Panc1 (cell line): Measurements from ENCODE around the gene ATXN7L1.

Experiments
- CTCF ChIP-seq: fragments of 450-650 bp; IDR thresholded peaks from 2 replicates; pipeline ENCODE4 v1.5.1; 2017; ENCODE audit warnings: mild to moderate bottlenecking
- POLR2AphosphoS5 ChIP-seq: IDR thresholded peaks from 2 replicates; pipeline ENCODE4 v1.6.1; 2012; ENCODE audit warnings: mild to moderate bottlenecking, low read depth, low read length, moderate library complexity
- TF ChIP-seq, protein P1 (sequence below), 2 experiments: IDR thresholded peaks; 2 replicates each; pipeline ENCODE4 v1.6.1; 2011 to 2012; ENCODE audit warnings: low read depth in 2 of 2, control low read depth in 1 of 2, low read length in 1 of 2, mild to moderate bottlenecking in 1 of 2, moderate library complexity in 1 of 2; ENCODE audit not compliant: insufficient read depth in 1 of 2

DNA sequence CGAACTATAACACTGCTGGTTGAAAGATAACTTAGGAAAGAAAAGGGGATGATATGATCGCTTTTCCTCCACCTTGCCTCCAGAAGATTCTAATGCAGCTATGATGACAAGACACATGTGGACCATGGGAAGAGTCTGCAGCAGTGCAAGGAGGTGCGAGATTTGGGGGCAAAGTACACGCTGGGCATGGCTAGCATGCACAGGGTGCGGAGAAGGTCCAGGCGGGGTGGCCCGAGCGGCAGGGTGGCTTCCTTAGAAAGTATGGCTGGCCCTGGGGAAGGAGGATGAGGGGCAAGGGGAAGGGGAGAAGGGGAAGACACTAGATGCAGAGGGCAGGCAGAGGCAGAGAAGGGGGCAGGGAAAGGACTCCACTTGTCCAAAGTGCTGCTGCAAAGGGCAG is 15.6 kb downstream of the ATXN7L1 start:
- TF ChIP-seq CTCF: no peak
- TF ChIP-seq POLR2AphosphoS5: no peak
- TF ChIP-seq, protein P1, sequence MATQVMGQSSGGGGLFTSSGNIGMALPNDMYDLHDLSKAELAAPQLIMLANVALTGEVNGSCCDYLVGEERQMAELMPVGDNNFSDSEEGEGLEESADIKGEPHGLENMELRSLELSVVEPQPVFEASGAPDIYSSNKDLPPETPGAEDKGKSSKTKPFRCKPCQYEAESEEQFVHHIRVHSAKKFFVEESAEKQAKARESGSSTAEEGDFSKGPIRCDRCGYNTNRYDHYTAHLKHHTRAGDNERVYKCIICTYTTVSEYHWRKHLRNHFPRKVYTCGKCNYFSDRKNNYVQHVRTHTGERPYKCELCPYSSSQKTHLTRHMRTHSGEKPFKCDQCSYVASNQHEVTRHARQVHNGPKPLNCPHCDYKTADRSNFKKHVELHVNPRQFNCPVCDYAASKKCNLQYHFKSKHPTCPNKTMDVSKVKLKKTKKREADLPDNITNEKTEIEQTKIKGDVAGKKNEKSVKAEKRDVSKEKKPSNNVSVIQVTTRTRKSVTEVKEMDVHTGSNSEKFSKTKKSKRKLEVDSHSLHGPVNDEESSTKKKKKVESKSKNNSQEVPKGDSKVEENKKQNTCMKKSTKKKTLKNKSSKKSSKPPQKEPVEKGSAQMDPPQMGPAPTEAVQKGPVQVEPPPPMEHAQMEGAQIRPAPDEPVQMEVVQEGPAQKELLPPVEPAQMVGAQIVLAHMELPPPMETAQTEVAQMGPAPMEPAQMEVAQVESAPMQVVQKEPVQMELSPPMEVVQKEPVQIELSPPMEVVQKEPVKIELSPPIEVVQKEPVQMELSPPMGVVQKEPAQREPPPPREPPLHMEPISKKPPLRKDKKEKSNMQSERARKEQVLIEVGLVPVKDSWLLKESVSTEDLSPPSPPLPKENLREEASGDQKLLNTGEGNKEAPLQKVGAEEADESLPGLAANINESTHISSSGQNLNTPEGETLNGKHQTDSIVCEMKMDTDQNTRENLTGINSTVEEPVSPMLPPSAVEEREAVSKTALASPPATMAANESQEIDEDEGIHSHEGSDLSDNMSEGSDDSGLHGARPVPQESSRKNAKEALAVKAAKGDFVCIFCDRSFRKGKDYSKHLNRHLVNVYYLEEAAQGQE (IDR thresholded peaks at IDR 0.05; ENCODE audit: insufficient read depth in 1 of 2, low read depth in 2 of 2, low read length in 1 of 2): no peak
